Naive thymus-derived CD8-positive, alpha-beta T cell (primary cell): Measurements from ENCODE around the gene LAP3. TPM values are rescaled to one million over a fixed set of nuclear protein-coding genes. Genes with fewer than 3 reads are reported as not detected.
"Not testable (repeated sequence)": the region's sequence is repeated elsewhere in the genome, so short reads cannot be mapped to it uniquely, and the experiment has no call there.

ENCODE experiments used
- ATAC-seq, 2 donors: fragments of 150-1000 bp; cut with Tn5 transposase in 1 of 2; sonication (Bioruptor Pico), chemical (Tn5 transposase) in 1 of 2; 1 replicate in 1 of 2; 2 replicates in 1 of 2; pipeline ENCODE4 v1.10.0; 2021; ENCODE audit warnings: mild to moderate bottlenecking in 2 of 2, moderate library complexity in 2 of 2
- POLR2A ChIA-PET: fragments of 350-600 bp; sonication (Branson Sonifier 250); formaldehyde crosslinking; loops from one replicate; lab custom pipeline; 2021; ENCODE audit warnings: antibody characterized with exemption; lab: Charles Lee
- DNase-seq, 10 donors: peaks; one replicate each; pipeline versions ENCODE4 v3.0.0 to v3.0.0-alpha.2; 2020 to 2022
- H3K27ac Mint-ChIP-seq, 10 donors: one replicate each; pipeline ENCODE4 v1.8.0; 2020 to 2022; ENCODE audit warnings: mild to moderate bottlenecking in 10 of 10, mixed read lengths in 10 of 10, moderate library complexity in 4 of 10, inconsistent platforms in 1 of 10
- H3K27me3 Mint-ChIP-seq, 5 donors: one replicate each; pipeline ENCODE4 v1.8.0; 2021 to 2022; ENCODE audit warnings: mixed read lengths in 5 of 5
- H3K36me3 Mint-ChIP-seq, 3 donors: one replicate each; pipeline ENCODE4 v1.8.0; 2020 to 2022; ENCODE audit warnings: mixed read lengths in 3 of 3, mild to moderate bottlenecking in 2 of 3, inconsistent platforms in 1 of 3
- H3K4me1 Mint-ChIP-seq, 4 donors: one replicate each; pipeline ENCODE4 v1.8.0; 2021 to 2022; ENCODE audit warnings: mixed read lengths in 4 of 4
- H3K4me3 Mint-ChIP-seq, 10 donors: one replicate each; pipeline ENCODE4 v1.8.0; 2020 to 2022; ENCODE audit warnings: mild to moderate bottlenecking in 10 of 10, mixed read lengths in 10 of 10, moderate library complexity in 6 of 10, inconsistent platforms in 1 of 10
- H3K9me3 Mint-ChIP-seq, 9 donors: one replicate each; pipeline ENCODE4 v1.8.0; 2020 to 2022; ENCODE audit warnings: mixed read lengths in 9 of 9, mild to moderate bottlenecking in 3 of 9, inconsistent platforms in 1 of 9, moderate library complexity in 1 of 9
- polyA plus RNA-seq, 3 donors: library from polyadenylated mRNA; unstranded; fragments of 300-500 nt; fragmentation: Illumina TruSeq; gene quantifications; one replicate each; pipeline ENCODE4 v1.2.3, GENCODE V29; 2021
- total RNA-seq, 8 experiments: library from RNA in 2 of 8; stranded (reverse) in 2 of 8; gene quantifications; one replicate each; pipeline ENCODE4 v1.2.3 and lab custom pipeline; 2021 to 2026

LAP3 gene
- total and polyA plus RNA-seq, 5 experiments from 2014 or later: 29.2 to 44.7 (median 37.3) TPM

DNA sequence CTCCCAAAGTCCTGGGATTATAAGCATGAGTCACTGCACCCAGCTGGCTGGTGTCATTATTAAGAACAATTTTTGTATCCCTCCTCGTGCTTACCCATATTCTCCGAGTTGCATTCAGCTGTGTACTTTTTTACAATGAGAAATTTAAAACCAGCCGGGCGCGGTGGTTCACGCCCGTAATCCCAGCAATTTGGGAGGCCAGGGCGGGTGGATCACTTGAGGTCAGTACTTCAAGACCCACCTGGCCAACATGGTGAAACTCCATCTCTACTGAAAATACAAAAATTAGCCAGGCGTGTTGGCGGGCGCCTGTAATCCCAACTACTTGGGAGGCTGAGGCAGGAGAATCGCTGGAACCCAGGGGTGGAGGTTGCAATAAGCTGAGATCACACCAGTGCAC is 1.8 kb upstream of the LAP3 start:
- peak overlapping the region in 1 of 10 donors; percentile 15 for H3K4me3 Mint-ChIP-seq
- POLR2A ChIA-PET: interaction anchor here (0.6 kb wide), 1 partner anchor 253 kb away, joined by 6 read pairs; no protein-coding TSS in a partner anchor
- H3K9me3 Mint-ChIP-seq, ATAC-seq, H3K36me3 Mint-ChIP-seq, H3K27me3 Mint-ChIP-seq, DNase-seq: not testable (repeated sequence)
- peak overlapping the region in 2 of 10 donors; percentile 8 to 30 for H3K27ac Mint-ChIP-seq
- H3K4me1 Mint-ChIP-seq: peaks cover 16 to 26% (median 22%) of the 10 kb centered on the region in 4 donors

DNA sequence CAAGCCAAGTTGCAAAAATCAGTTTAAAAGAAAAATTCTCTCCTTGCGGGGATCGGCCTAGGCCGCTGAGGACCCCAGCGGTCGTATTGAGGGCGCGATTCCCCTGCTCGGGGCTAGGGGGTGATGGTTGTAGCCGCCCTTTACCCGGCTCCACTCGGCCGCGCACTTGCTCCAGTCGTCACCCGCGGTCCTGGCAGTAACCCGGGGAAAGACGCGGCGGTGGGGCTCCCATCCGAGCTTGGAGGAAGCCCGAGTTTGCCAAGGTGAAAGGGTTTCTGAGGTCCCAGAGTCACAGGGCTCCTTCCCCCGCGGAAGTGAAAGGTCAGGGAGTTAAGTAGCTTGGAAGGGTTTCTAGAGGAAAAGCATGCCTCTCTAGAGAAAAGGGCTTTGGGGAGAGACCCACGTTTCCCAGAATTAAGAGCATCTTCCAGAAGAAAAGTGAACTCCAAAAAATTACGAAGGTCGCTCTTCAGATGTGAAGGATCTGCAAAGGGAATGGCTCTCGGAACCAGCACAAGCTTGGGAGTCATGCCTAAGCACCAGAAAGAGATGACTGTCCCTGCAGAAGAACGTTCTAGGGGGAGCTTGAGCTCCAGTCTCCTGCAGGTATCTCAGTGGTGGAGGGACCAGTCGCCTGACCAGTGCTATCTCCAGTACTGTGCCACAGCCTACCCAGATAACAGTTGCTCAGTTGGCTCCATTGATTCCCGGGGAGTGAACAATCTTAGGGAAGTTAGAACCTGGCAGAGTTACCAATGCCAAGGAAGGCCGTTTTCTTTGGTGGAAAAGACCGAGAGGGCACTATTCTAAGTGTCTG is 875 bp downstream of the LAP3 start:
- ATAC-seq (peak; percentile 10 to 35), DNase-seq (peak in 2 of 10 donors; percentile 10 to 17)
- peak overlapping the region; percentile 87 to 97 (median 92) for H3K4me3 Mint-ChIP-seq
- peaks cover 0 to 2% (median 0%) of the 10 kb centered on the region in 9 donors for H3K9me3 Mint-ChIP-seq
- H3K4me1 Mint-ChIP-seq: peaks cover 14 to 35% (median 28%) of the 10 kb centered on the region in 4 donors
- peaks cover 0 to 26% (median 2%) of the 10 kb centered on the region in 3 donors for H3K36me3 Mint-ChIP-seq
- no peaks in the 10 kb centered on the region for H3K27me3 Mint-ChIP-seq
- H3K27ac Mint-ChIP-seq: peak overlapping the region; percentile 93 to 99 (median 98)
- POLR2A ChIA-PET: interaction anchor here (0.9 to 3.0 kb wide), 3 partner anchors 29 to 1924 kb away, joined by 3 to 22 read pairs (median 4); partner anchors contain the start of gene MED28

DNA sequence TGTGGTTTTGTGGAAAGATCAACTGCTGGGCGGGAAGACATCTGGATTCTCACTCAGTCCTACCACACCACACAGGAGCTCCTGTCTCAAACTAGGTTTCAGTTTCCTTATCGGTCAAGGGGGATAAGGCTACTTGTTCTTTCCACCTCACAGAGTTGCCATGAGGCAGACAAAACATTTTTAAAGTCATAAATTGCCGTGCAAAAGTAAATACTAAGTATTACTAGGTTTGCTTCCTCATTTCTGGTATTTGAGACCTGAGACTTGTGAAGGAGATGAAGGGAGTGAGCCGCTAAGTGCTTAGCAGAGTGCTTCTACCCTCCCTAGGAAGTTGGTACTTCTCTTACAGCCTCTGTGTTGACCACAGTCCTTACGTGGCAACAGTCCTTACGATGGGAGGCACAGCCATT is 1.5 kb downstream of the LAP3 start:
- ATAC-seq (no peak), DNase-seq (peak in 2 of 10 donors; percentile 4 to 22)
- POLR2A ChIA-PET: interaction anchor here (0.9 to 3.0 kb wide), 3 partner anchors 29 to 1924 kb away, joined by 3 to 22 read pairs (median 4); partner anchors contain the start of gene MED28
- Mint-ChIP-seq H3K27me3 (no peaks in the 10 kb centered on the region), H3K36me3 (peaks cover 0 to 33% (median 2%) of the 10 kb centered on the region in 3 donors), H3K9me3 (peaks cover 0 to 2% (median 0%) of the 10 kb centered on the region in 9 donors), H3K27ac (peak overlapping the region; percentile 93 to 99 (median 98)), H3K4me1 (peaks cover 14 to 35% (median 28%) of the 10 kb centered on the region in 4 donors), H3K4me3 (peak overlapping the region; percentile 87 to 97 (median 92))

DNA sequence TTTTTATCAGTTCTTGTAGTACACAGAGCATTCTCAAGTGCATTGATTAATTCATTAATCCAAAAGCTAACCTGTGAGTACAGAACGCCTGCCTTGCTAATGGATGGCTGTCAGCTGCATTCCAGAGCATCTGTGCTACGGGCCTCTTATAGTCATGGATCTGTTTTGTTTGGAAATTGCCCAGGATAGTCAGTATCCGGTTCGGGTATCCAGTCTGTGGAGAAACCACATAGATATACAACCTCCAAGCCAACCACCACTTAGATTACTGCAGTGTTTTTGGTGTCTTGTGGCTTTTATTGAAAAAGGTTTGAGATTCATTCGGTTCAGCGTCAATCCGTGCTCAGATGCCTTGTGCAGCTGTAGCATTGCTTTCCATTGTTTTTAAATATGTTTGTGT is 4.0 kb downstream of the LAP3 start:
- Mint-ChIP-seq H3K4me1 (peaks cover 14 to 35% (median 29%) of the 10 kb centered on the region in 4 donors), H3K27ac (peak overlapping the region in 1 of 10 donors; percentile 51), H3K36me3 (peaks cover 0 to 57% (median 14%) of the 10 kb centered on the region in 3 donors), H3K27me3 (no peaks in the 10 kb centered on the region), H3K9me3 (peaks cover 0 to 2% (median 0%) of the 10 kb centered on the region in 9 donors), H3K4me3 (no peak overlapping the region)
- ATAC-seq (no peak), DNase-seq (no peak)
- POLR2A ChIA-PET: interaction anchor here (0.6 kb wide), 1 partner anchor 39 kb away, joined by 3 read pairs; no protein-coding TSS in a partner anchor

DNA sequence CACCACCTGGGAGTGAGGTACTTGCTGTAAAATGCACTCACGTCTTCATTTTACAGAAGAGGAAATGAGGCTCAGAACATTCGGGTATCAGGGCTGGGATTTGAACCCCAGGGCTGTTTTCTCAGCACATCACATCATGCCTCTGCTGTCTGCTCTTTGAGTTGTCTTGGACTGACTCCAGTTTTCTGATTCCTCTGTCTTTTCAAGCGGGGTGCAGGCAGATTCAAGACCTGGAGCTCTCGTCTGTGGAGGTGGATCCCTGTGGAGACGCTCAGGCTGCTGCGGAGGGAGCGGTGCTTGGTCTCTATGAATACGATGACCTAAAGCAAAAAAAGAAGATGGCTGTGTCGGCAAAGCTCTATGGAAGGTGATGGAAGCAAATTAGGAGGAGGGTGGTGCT is 6.3 kb downstream of the LAP3 start:
- Mint-ChIP-seq H3K36me3 (peaks cover 0 to 77% (median 23%) of the 10 kb centered on the region in 3 donors), H3K27ac (no peak overlapping the region), H3K9me3 (no peaks in the 10 kb centered on the region), H3K4me3 (no peak overlapping the region), H3K4me1 (peaks cover 9 to 24% (median 22%) of the 10 kb centered on the region in 4 donors), H3K27me3 (no peaks in the 10 kb centered on the region)
- DNase-seq (no peak), ATAC-seq (no peak)
- POLR2A ChIA-PET: no interaction called here

DNA sequence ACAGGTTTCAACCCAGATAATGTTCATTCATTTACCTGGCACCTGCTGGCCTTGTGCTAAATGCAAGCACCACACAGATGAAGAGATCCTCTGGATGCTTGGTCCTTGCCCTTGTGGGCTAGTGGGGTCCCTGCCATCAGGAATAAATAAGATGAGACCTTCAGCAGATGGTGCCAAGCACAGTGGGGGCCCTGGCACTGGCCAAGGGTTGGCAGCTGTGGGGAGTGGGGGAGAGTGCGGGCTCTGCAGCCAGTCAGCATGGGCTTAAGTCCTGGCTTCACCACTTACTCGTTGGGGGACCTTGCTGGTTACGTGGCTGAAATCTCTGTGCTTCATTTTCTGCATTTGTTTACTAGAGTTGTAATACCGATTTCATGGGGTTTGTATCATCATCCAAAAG is 6.9 kb downstream of the LAP3 start:
- Mint-ChIP-seq H3K4me1 (peaks cover 6 to 17% (median 16%) of the 10 kb centered on the region in 4 donors), H3K27me3 (no peaks in the 10 kb centered on the region), H3K4me3 (no peak overlapping the region), H3K36me3 (peaks cover 0 to 84% (median 23%) of the 10 kb centered on the region in 3 donors), H3K9me3 (no peaks in the 10 kb centered on the region), H3K27ac (peak overlapping the region in 2 of 10 donors; percentile 43 to 44)
- POLR2A ChIA-PET: interaction anchor here (0.6 kb wide), 1 partner anchor 42 kb away, joined by 4 read pairs; no protein-coding TSS in a partner anchor
- DNase-seq: no peak
- no peak for ATAC-seq

DNA sequence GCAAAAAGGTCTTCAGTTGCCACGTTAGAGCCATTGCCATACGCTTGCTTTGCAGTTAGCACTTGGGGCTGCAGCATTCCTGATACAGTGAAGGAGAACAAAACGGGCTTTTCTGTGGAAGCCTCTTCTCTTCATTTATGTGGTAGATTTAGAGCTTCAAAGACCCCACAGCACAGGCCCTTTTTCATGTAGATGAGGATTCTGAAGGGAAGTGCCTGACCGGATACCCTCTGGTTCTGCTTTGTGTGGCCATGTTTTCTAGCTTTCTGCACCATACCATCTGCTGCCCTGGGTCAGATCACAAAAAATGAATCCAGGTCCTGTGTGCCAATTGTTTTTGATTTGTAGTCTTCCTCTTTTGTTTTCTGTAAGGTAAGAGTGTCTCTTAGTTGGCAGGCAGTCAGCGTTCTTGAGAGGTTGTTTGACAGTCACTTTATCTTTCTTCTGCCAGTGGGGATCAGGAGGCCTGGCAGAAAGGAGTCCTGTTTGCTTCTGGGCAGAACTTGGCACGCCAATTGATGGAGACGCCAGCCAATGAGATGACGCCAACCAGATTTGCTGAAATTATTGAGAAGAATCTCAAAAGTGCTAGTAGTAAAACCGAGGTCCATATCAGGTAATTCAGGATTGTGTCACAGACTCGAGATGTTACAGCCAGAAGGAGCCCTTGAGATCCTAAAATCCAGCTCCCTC is 7.7 kb downstream of the LAP3 start:
- no peaks in the 10 kb centered on the region for H3K27me3 Mint-ChIP-seq
- peaks cover 0 to 90% (median 23%) of the 10 kb centered on the region in 3 donors for H3K36me3 Mint-ChIP-seq
- POLR2A ChIA-PET: interaction anchor here (0.6 kb wide), 1 partner anchor 42 kb away, joined by 4 read pairs; no protein-coding TSS in a partner anchor
- H3K4me3 Mint-ChIP-seq: no peak overlapping the region
- peak overlapping the region in 1 of 10 donors; percentile 20 for H3K27ac Mint-ChIP-seq
- no peak for ATAC-seq
- no peak for DNase-seq
- H3K4me1 Mint-ChIP-seq: peaks cover 6 to 10% (median 10%) of the 10 kb centered on the region in 4 donors
- no peaks in the 10 kb centered on the region for H3K9me3 Mint-ChIP-seq

DNA sequence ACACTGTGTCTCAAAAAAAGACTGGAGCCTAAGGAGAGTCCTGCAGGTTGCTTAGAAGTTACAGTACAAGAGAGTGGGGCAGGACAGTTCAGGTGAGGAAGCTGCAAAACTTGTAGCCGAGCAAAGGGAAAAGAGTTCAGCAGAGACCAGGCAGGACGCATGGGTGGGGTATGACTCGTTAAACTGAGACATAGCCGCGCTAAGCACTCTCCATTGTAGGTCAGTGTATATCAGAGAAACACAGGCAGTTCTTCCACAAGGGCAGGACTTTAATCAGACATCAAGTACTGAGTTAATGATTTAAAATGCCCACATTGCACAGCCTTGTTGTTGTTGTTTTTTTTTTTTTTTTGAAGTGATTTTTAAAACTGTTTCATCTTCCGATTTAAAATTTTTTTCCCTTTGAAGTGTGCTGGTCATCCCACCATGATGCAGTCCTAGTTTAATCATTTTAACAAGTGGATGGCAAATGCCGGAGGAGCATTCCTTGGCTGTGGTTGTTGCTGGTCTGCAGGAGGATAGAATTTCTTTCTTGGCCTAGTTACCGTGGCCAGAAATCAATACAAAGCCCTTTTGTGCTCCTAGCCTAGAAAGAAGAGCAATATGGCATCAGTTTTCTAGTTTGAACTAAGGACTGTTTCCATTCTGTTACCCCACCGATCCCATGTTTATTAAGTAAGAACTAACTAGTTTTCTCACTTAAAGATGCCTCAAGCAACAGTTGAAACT is 10.3 kb downstream of the LAP3 start:
- no peaks in the 10 kb centered on the region for H3K27me3 Mint-ChIP-seq
- no peak overlapping the region for H3K4me3 Mint-ChIP-seq
- H3K36me3 Mint-ChIP-seq: peaks cover 0 to 90% (median 27%) of the 10 kb centered on the region in 3 donors
- ATAC-seq (no peak), DNase-seq (no peak)
- POLR2A ChIA-PET: no interaction called here
- peak overlapping the region in 2 of 10 donors; percentile 41 to 43 for H3K27ac Mint-ChIP-seq
- H3K9me3 Mint-ChIP-seq: no peaks in the 10 kb centered on the region
- H3K4me1 Mint-ChIP-seq: peaks cover 0 to 12% (median 6%) of the 10 kb centered on the region in 4 donors

DNA sequence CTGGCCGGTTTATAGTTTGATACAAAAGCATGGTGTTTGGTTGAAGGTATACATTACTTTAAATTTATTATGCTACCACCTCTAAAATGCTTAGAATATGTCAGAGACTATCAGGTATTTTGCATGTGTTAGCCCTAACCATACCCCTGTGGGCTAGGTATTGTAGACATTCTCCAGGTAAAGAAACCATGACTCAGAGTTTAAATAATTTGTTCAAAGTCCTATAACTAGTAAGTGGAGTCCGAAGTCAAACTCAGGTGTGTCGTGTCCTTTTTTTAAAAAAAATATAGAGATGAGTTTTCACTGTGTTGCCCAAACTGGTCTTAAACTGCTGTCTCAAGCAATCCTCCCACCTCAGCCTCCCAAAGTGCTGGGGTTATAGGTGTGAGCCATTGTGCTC is 12.4 kb downstream of the LAP3 start:
- Mint-ChIP-seq H3K36me3 (peaks cover 4 to 90% (median 37%) of the 10 kb centered on the region in 3 donors), H3K27ac (no peak overlapping the region), H3K4me1 (peaks cover 0 to 13% (median 8%) of the 10 kb centered on the region in 4 donors), H3K4me3 (no peak overlapping the region), H3K9me3 (no peaks in the 10 kb centered on the region), H3K27me3 (no peaks in the 10 kb centered on the region)
- DNase-seq (no peak), ATAC-seq (no peak)
- POLR2A ChIA-PET: interaction anchor here (1.0 kb wide), 1 partner anchor 25 kb away, joined by 3 read pairs; the partner anchor contains the start of gene MED28

DNA sequence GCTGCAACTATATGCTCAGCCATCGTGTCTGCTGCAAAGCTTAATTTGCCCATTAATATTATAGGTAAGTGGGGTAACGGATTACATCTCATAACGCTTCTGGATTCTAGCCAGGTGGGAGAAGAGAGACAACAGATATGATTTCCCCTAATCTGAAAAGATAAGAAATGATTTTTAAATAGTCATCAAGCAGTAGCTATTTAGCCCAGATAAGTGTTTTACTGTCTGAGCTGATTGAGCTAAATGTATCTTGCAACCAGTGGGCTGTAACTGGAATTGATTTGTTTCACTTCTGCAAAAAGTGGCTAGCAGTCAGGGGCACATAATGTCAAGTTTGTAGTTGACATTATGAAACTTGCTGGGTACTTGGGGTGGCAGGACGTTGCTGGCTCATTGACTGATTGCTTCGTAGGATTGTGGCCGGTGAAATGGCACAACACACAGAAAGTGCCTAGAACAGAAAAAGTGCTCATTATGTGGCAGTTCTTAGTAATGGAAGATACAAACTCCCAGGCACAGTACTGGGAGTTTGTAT is 18.5 kb downstream of the LAP3 start:
- POLR2A ChIA-PET: no interaction called here
- H3K4me1 Mint-ChIP-seq: peaks cover 4 to 11% (median 8%) of the 10 kb centered on the region in 4 donors
- no peak overlapping the region for H3K4me3 Mint-ChIP-seq
- no peaks in the 10 kb centered on the region for H3K27me3 Mint-ChIP-seq
- H3K36me3 Mint-ChIP-seq: peaks cover 4 to 88% (median 41%) of the 10 kb centered on the region in 3 donors
- no peaks in the 10 kb centered on the region for H3K9me3 Mint-ChIP-seq
- H3K27ac Mint-ChIP-seq: peak overlapping the region in 1 of 10 donors; percentile 42
- ATAC-seq: peak in 1 of 2 donors; percentile 41
- peak in 1 of 10 donors; percentile 4 for DNase-seq

DNA sequence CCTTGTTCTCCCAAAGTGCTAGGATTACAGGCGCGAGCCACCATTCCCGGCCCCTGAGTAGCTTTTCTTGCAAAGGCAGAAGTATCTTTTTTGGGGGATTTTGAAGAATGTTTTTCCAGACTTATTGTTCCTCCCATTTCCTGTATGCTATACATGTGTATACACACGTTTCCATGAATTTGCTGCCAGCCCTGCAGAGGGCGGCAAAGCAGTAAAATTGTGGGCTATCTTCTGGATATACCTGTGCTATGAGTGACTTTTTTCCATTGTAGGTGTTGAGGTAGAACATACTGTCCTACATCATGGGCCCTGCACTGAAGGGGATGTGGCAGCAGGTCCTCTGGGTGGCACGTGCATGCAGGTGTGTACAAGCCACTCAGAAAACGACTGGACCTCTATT is 20.5 kb downstream of the LAP3 start:
- ATAC-seq (no peak), DNase-seq (no peak)
- POLR2A ChIA-PET: no interaction called here
- peaks cover 0 to 11% (median 4%) of the 10 kb centered on the region in 4 donors for H3K4me1 Mint-ChIP-seq
- H3K9me3 Mint-ChIP-seq: no peaks in the 10 kb centered on the region
- H3K27ac Mint-ChIP-seq: no peak overlapping the region
- no peaks in the 10 kb centered on the region for H3K27me3 Mint-ChIP-seq
- H3K36me3 Mint-ChIP-seq: peaks cover 4 to 80% (median 39%) of the 10 kb centered on the region in 3 donors
- H3K4me3 Mint-ChIP-seq: no peak overlapping the region
